Neural cell (in vitro differentiated cells): Measurements from ENCODE around the gene ASCC1. TPM values are rescaled to one million over a fixed set of nuclear protein-coding genes. Genes with fewer than 3 reads are reported as not detected.

Source experiments
- H2AFZ ChIP-seq: fragments of 200-600, 300-800 bp; sonication (generic), shearing (Covaris generic); 2 replicates; pipeline ENCODE4 v1.6.0; 2014; ENCODE audit warnings: low read depth, mild to moderate bottlenecking, antibody characterized with exemption, low read length, moderate library complexity
- H3F3A ChIP-seq: fragments of 200-600 bp; shearing (Covaris generic); 2 replicates; pipeline ENCODE4 v1.6.1; 2016; ENCODE audit warnings: mild to moderate bottlenecking, moderate library complexity, mixed read lengths, antibody characterized with exemption, low read length; ENCODE audit not compliant: insufficient read depth, poor library complexity, severe bottlenecking
- H3K27ac ChIP-seq: fragments of 200-600, 300-800 bp; sonication (generic), shearing (Covaris generic); 2 replicates; pipeline ENCODE4 v1.5.1; 2014; ENCODE audit warnings: mild to moderate bottlenecking, low read length, moderate library complexity
- H3K27me3 ChIP-seq: fragments of 300-800, 200-600 bp; sonication (generic), shearing (Covaris generic); 2 replicates; pipeline ENCODE4 v1.6.0; 2014; ENCODE audit warnings: mild to moderate bottlenecking, low read depth, low read length, moderate library complexity; ENCODE audit not compliant: insufficient read depth
- H3K36me3 ChIP-seq: fragments of 300-800, 200-600 bp; sonication (generic), shearing (Covaris generic); 2 replicates; pipeline ENCODE4 v1.5.1; 2014; ENCODE audit warnings: mild to moderate bottlenecking, antibody characterized with exemption, low read length, moderate library complexity; ENCODE audit not compliant: insufficient read depth
- H3K4me2 ChIP-seq: fragments of 300-800, 200-600 bp; sonication (generic), shearing (Covaris generic); 2 replicates; pipeline ENCODE4 v1.6.0; 2014; ENCODE audit warnings: mild to moderate bottlenecking, low read length
- H3K4me3 ChIP-seq: fragments of 300-800, 200-600 bp; sonication (generic), shearing (Covaris generic); 2 replicates; pipeline ENCODE4 v1.5.1; 2014; ENCODE audit warnings: mild to moderate bottlenecking, low read length, moderate library complexity
- H3K79me2 ChIP-seq: fragments of 200-600 bp; shearing (Covaris generic); replicated peaks from 2 replicates; pipeline ENCODE4 v1.6.0; 2014; ENCODE audit warnings: mild to moderate bottlenecking, low read length, moderate library complexity; ENCODE audit not compliant: insufficient read depth
- H3K9ac ChIP-seq: fragments of 300-800, 200-600 bp; sonication (generic), shearing (Covaris generic); 2 replicates; pipeline ENCODE4 v1.6.1; 2016; ENCODE audit warnings: mild to moderate bottlenecking, low read length, mixed read lengths
- H3K9me2 ChIP-seq: fragments of 200-600 bp; shearing (Covaris generic); 2 replicates; pipeline ENCODE4 v1.6.1; 2016; ENCODE audit warnings: mild to moderate bottlenecking, low read length, mixed read lengths; ENCODE audit not compliant: insufficient read depth
- H3K9me3 ChIP-seq: fragments of 200-600, 300-800 bp; sonication (generic), shearing (Covaris generic); 2 replicates; pipeline ENCODE4 v1.6.1; 2016; ENCODE audit warnings: mild to moderate bottlenecking, mixed run types, low read length, moderate library complexity, mixed read lengths
- H4K20me1 ChIP-seq: fragments of 200-600 bp; shearing (Covaris generic); 2 replicates; pipeline ENCODE4 v1.6.1; 2016; ENCODE audit warnings: mild to moderate bottlenecking, mixed run types; ENCODE audit not compliant: insufficient read depth
- EP300 ChIP-seq: fragments of 450-650 bp; conservative IDR thresholded peaks from 2 replicates; pipeline ENCODE4 v1.6.1; 2014; ENCODE audit warnings: antibody characterized with exemption, mild to moderate bottlenecking, moderate library complexity; ENCODE audit not compliant: poor library complexity, severe bottlenecking
- EZH2 ChIP-seq: fragments of 200-600, 300-800 bp; shearing (Covaris generic), sonication (generic); IDR thresholded peaks from 2 replicates; pipeline ENCODE4 v1.6.1; 2014; ENCODE audit warnings: antibody characterized with exemption, low read length, borderline replicate concordance, mild to moderate bottlenecking; ENCODE audit not compliant: insufficient read depth, poor library complexity, severe bottlenecking
- MXI1 ChIP-seq: fragments of 450-650 bp; conservative IDR thresholded peaks from 2 replicates; pipeline ENCODE4 v1.6.1; 2014; ENCODE audit warnings: antibody characterized with exemption, mild to moderate bottlenecking; ENCODE audit not compliant: poor library complexity, severe bottlenecking
- POLR2AphosphoS5 ChIP-seq: IDR thresholded peaks from 2 replicates; pipeline ENCODE4 v1.6.1; 2012
- RAD21 ChIP-seq: fragments of 450-650 bp; conservative IDR thresholded peaks from 2 replicates; pipeline ENCODE4 v1.6.1; 2014; ENCODE audit warnings: antibody characterized with exemption, mild to moderate bottlenecking, moderate library complexity
- SMC3 ChIP-seq: fragments of 450-650 bp; conservative IDR thresholded peaks from 2 replicates; pipeline ENCODE4 v1.6.1; 2014; ENCODE audit warnings: antibody characterized with exemption, mild to moderate bottlenecking, moderate library complexity; ENCODE audit not compliant: poor library complexity
- TAF1 ChIP-seq: IDR thresholded peaks from 2 replicates; pipeline ENCODE4 v1.6.1; 2012; ENCODE audit warnings: low read depth
- polyA plus RNA-seq: library from polyadenylated mRNA; depleted of rRNA; stranded (reverse); fragments of >200 nt; gene quantifications from 2 replicates; pipeline ENCODE4 v1.2.3, GENCODE V29; 2014
- TF ChIP-seq, protein P1 (sequence below): fragments of 450-650 bp; IDR thresholded peaks from 2 replicates; pipeline ENCODE4 v1.5.1; 2014; ENCODE audit warnings: antibody characterized with exemption, mild to moderate bottlenecking, moderate library complexity; ENCODE audit not compliant: poor library complexity, severe bottlenecking
- TF ChIP-seq, protein P2 (sequence below): IDR thresholded peaks from 2 replicates; pipeline ENCODE4 v1.6.1; 2012; ENCODE audit warnings: borderline replicate concordance

The ASCC1 gene
- polyA plus RNA-seq, 1 donor from 2014 or later = 39.6 TPM

DNA sequence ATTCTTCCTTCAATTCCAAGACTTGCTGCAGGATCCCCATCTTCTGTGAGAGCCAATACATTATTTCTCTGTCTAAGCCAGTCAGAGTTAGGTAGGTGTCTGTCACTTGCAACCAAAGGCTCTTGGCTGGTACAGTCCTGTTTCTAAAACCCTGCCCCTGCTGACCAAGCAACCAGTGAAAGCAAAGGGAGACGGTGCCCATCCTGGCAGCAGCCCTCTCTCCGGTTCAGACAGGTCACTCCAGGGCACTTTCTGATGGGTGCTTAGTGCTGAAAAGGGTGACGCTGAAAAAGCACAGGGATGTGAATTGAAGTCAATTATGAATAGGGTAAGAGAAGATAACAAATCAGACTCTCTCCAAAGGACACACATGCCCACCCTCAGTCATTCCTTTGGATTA is 165.2 kb downstream of the ASCC1 start:
- Histone ChIP-seq H4K20me1 (no peaks in the 10 kb centered on the region), H3K27me3 (no peaks in the 10 kb centered on the region), H3K36me3 (no peaks in the 10 kb centered on the region), H3K79me2 (no peaks in the 10 kb centered on the region), H3K4me3 (no peak overlapping the region), H2AFZ (no peak overlapping the region), H3K9ac (no peak overlapping the region), H3K9me2 (no peaks in the 10 kb centered on the region), H3K4me2 (no peak overlapping the region), H3F3A (no peaks in the 10 kb centered on the region), H3K27ac (no peak overlapping the region), H3K9me3 (no peaks in the 10 kb centered on the region)
- no peak for TF ChIP-seq EZH2
- no peak for TF ChIP-seq EP300
- TF ChIP-seq TAF1 = no peak
- TF ChIP-seq POLR2AphosphoS5 = no peak

DNA sequence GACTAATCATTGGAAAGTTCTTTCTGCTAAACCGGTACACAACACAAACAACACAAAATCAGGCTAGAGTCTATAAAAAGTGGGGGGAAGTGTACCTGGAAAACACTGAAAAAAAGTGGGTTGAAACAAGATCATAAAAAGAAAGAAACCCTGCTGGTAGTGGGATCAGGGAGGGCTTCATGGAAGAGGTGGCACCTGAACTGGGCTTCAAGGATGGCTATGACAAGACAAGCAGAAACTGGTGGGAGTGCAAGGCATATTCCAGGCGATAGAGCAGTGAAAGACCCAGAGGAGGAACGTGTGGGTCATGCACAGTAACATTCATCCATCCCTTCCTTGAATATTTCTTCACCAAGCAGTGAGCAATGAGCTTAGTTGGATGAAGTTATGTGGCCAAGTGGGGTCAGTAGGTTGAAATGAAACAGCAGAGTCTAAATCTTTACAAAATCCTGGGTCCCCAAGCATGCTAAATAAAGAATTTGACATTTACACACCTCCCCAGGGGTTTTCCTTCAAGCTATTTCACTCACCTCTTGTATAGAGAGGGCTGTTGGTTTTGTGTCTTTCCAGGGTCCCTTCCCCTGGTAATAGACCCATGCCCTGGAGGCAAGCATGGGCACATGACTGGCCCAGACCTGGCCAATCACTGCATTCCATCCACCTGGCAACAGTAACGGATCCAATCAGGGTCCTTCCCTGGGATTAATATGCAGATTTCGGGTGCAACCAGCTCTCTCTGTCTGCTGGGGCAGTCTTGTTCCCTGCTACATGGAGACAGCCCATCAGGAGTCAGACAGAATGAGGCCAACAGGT is 165.9 kb downstream of the ASCC1 start:
- H3K79me2 ChIP-seq = no peaks in the 10 kb centered on the region
- H2AFZ ChIP-seq = no peak overlapping the region
- no peak overlapping the region for H3K4me3 ChIP-seq
- no peaks in the 10 kb centered on the region for H3F3A ChIP-seq
- no peak overlapping the region for H3K4me2 ChIP-seq
- no peak overlapping the region for H3K9ac ChIP-seq
- no peaks in the 10 kb centered on the region for H3K27me3 ChIP-seq
- H3K9me3 ChIP-seq = no peaks in the 10 kb centered on the region
- H4K20me1 ChIP-seq = no peaks in the 10 kb centered on the region
- H3K36me3 ChIP-seq = no peaks in the 10 kb centered on the region
- TF ChIP-seq, protein P1, sequence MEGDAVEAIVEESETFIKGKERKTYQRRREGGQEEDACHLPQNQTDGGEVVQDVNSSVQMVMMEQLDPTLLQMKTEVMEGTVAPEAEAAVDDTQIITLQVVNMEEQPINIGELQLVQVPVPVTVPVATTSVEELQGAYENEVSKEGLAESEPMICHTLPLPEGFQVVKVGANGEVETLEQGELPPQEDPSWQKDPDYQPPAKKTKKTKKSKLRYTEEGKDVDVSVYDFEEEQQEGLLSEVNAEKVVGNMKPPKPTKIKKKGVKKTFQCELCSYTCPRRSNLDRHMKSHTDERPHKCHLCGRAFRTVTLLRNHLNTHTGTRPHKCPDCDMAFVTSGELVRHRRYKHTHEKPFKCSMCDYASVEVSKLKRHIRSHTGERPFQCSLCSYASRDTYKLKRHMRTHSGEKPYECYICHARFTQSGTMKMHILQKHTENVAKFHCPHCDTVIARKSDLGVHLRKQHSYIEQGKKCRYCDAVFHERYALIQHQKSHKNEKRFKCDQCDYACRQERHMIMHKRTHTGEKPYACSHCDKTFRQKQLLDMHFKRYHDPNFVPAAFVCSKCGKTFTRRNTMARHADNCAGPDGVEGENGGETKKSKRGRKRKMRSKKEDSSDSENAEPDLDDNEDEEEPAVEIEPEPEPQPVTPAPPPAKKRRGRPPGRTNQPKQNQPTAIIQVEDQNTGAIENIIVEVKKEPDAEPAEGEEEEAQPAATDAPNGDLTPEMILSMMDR = no peak
- TF ChIP-seq EZH2 (no peak), POLR2AphosphoS5 (no peak), RAD21 (no peak)
- no peak overlapping the region for H3K27ac ChIP-seq
- no peaks in the 10 kb centered on the region for H3K9me2 ChIP-seq

DNA sequence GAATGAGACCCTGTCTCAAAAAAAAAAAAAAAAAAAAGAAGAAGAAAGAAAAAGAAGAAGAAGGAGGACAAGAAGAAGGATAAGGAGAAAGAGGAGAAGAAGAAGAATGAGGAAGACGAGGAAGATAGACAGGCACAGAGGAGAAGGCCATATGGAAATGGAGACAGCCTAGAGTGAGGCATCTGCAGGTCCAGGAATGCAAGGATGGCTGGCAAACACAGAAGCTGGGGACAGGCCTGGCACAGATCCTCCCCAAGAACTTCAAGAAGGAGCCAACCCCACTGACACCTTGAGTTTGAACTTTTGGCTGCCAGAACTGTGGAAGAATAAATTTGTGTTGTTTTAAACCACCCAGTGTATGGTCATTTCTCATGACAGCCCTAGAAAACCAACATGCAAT is 166.6 kb downstream of the ASCC1 start:
- Histone ChIP-seq H4K20me1 (no peaks in the 10 kb centered on the region), H3K27me3 (no peaks in the 10 kb centered on the region), H3K9ac (no peak overlapping the region), H3K4me3 (no peak overlapping the region), H3K9me2 (no peaks in the 10 kb centered on the region), H3K79me2 (no peaks in the 10 kb centered on the region), H2AFZ (no peak overlapping the region), H3F3A (no peaks in the 10 kb centered on the region), H3K4me2 (no peak overlapping the region), H3K36me3 (no peaks in the 10 kb centered on the region), H3K27ac (no peak overlapping the region), H3K9me3 (no peaks in the 10 kb centered on the region)
- TF ChIP-seq, protein P2, sequence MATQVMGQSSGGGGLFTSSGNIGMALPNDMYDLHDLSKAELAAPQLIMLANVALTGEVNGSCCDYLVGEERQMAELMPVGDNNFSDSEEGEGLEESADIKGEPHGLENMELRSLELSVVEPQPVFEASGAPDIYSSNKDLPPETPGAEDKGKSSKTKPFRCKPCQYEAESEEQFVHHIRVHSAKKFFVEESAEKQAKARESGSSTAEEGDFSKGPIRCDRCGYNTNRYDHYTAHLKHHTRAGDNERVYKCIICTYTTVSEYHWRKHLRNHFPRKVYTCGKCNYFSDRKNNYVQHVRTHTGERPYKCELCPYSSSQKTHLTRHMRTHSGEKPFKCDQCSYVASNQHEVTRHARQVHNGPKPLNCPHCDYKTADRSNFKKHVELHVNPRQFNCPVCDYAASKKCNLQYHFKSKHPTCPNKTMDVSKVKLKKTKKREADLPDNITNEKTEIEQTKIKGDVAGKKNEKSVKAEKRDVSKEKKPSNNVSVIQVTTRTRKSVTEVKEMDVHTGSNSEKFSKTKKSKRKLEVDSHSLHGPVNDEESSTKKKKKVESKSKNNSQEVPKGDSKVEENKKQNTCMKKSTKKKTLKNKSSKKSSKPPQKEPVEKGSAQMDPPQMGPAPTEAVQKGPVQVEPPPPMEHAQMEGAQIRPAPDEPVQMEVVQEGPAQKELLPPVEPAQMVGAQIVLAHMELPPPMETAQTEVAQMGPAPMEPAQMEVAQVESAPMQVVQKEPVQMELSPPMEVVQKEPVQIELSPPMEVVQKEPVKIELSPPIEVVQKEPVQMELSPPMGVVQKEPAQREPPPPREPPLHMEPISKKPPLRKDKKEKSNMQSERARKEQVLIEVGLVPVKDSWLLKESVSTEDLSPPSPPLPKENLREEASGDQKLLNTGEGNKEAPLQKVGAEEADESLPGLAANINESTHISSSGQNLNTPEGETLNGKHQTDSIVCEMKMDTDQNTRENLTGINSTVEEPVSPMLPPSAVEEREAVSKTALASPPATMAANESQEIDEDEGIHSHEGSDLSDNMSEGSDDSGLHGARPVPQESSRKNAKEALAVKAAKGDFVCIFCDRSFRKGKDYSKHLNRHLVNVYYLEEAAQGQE = no peak
- no peak for TF ChIP-seq MXI1
- TF ChIP-seq RAD21 = no peak
- TF ChIP-seq EZH2 = no peak
- no peak for TF ChIP-seq SMC3
- TF ChIP-seq EP300 = no peak
- no peak for TF ChIP-seq TAF1
- TF ChIP-seq, protein P1 = no peak
- no peak for TF ChIP-seq POLR2AphosphoS5
